Measurements from ENCODE around the gene SPRR3.

Gene SPRR3

GRCh38 chr1:152983234-152983633 is 18.3 kb upstream of the SPRR3 start:
- TF ChIP-seq CTCF (IDR thresholded peaks at IDR 0.05; ENCODE audit: borderline replicate concordance, insufficient read depth, low read depth, low read length) = no peak
- H3K4me3 ChIP-seq (ENCODE audit: low read depth, low read length) = no peak overlapping the region

- H3K4me3 ChIP-seq (ENCODE audit: low read depth, low read length) = no peak within 1 kb of the TSS
- no peak for TF ChIP-seq CTCF (IDR thresholded peaks at IDR 0.05; ENCODE audit: borderline replicate concordance, insufficient read depth, low read depth, low read length)
Observed at GRCh38 chr1:152983743-152984142, 17.8 kb upstream of the SPRR3 start, which contains the start of gene SPRR1A. Gene SPRR1A, plus strand, starts transcription at chr1:152984081. Its CDS starts 1,150 bp downstream, at chr1:152985231.

- TF ChIP-seq CTCF (IDR thresholded peaks at IDR 0.05; ENCODE audit: borderline replicate concordance, insufficient read depth, low read depth, low read length) = no peak
- H3K4me3 ChIP-seq (ENCODE audit: low read depth, low read length) = no peak overlapping the region
Observed at GRCh38 chr1:152986578-152986977, 15.0 kb upstream of the SPRR3 start.

GRCh38 chr1:152993186-152993585 is 8.4 kb upstream of the SPRR3 start:
- no peak overlapping the region for H3K4me3 ChIP-seq (ENCODE audit: low read depth, low read length)
- TF ChIP-seq CTCF (IDR thresholded peaks at IDR 0.05; ENCODE audit: borderline replicate concordance, insufficient read depth, low read depth, low read length) = no peak

- no peak for TF ChIP-seq CTCF (IDR thresholded peaks at IDR 0.05; ENCODE audit: borderline replicate concordance, insufficient read depth, low read depth, low read length)
- no peak overlapping the region for H3K4me3 ChIP-seq (ENCODE audit: low read depth, low read length)
Observed at GRCh38 chr1:152995842-152996241, 5.7 kb upstream of the SPRR3 start.

GRCh38 chr1:152996633-152997400 is 4.7 kb upstream of the SPRR3 start:
- no peak for TF ChIP-seq CTCF (IDR thresholded peaks at IDR 0.05; ENCODE audit: borderline replicate concordance, insufficient read depth, low read depth, low read length)
- H3K4me3 ChIP-seq (ENCODE audit: low read depth, low read length) = no peak overlapping the region

- TF ChIP-seq CTCF (IDR thresholded peaks at IDR 0.05; ENCODE audit: borderline replicate concordance, insufficient read depth, low read depth, low read length) = no peak
Observed at GRCh38 chr1:152997901-152998300, 3.6 kb upstream of the SPRR3 start.

More at GRCh38 chr1:152997901-152998300, 3.6 kb upstream of the SPRR3 start:
- no peak overlapping the region for H3K4me3 ChIP-seq (ENCODE audit: low read depth, low read length)
